ENCODE measurements around the gene TENM3. TPM values are rescaled to one million over a fixed set of nuclear protein-coding genes. Genes with fewer than 3 reads are reported as not detected.

TENM3 gene
- total and polyA plus RNA-seq, 7 experiments from 2014 or later = not detected

DNA sequence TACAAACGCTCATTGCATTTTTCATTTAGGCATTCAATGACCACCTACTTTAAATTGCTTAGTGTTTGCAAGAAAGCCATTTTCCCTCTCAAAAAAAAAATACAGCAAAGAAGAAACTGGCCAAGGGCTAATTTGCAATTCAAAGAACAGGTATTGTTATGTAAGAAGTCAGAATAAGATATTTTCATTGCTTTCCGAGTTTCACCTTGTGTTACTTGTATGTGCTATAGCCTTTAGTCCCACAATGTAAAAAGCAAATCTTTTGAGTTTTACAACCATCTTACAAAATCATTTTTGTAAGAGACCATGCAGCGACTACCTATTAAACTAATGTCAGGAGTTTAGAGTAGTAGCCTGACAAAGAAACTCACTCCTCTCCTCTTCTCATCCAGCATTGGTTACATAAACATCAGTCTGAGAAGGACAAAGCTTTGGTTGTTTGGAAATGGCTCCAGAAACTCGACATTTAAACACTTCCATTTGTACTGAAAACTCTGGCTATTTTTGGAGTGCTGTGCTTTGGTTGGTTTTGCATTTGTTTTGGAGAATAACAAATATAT lies 15.3 kb downstream of the TENM3 start:
- Histone ChIP-seq H3K27ac (ENCODE audit: low read depth, low read length) (no peak overlapping the region), H3K27me3 (ENCODE audit: control insufficient read depth in 2 of 2, insufficient read depth in 2 of 2, low read length in 2 of 2) (no peaks in the 10 kb centered on the region), H3K4me3 (ENCODE audit: low read length) (no peak overlapping the region), H3K36me3 (ENCODE audit: control insufficient read depth in 2 of 3, insufficient read depth in 3 of 3, low read length in 3 of 3) (no peaks in the 10 kb centered on the region), H3K4me1 (ENCODE audit: control insufficient read depth in 2 of 2, insufficient read depth in 2 of 2, low read length in 2 of 2) (no peaks in the 10 kb centered on the region), H3K9me3 (ENCODE audit: control insufficient read depth in 2 of 3, low read length in 3 of 3) (no peaks in the 10 kb centered on the region)
- no peaks in the 10 kb centered on the region for H3K4me1 Mint-ChIP-seq
- no peaks in the 10 kb centered on the region for H3K36me3 Mint-ChIP-seq
- peaks cover 0 to 6% (median 0%) of the 10 kb centered on the region in 5 donors for H3K27me3 Mint-ChIP-seq
- peaks cover 0 to 7% (median 2%) of the 10 kb centered on the region in 11 donors for H3K9me3 Mint-ChIP-seq
- intact Hi-C loops (cut with micrococcal nuclease) = no loop called here
- no peak for ATAC-seq
- ChIA-PET POLR2A (no interaction called here), CTCF (no interaction called here)
- no peak for DNase-seq
- H3K4me3 Mint-ChIP-seq = no peak overlapping the region
- H3K27ac Mint-ChIP-seq = no peak overlapping the region

DNA sequence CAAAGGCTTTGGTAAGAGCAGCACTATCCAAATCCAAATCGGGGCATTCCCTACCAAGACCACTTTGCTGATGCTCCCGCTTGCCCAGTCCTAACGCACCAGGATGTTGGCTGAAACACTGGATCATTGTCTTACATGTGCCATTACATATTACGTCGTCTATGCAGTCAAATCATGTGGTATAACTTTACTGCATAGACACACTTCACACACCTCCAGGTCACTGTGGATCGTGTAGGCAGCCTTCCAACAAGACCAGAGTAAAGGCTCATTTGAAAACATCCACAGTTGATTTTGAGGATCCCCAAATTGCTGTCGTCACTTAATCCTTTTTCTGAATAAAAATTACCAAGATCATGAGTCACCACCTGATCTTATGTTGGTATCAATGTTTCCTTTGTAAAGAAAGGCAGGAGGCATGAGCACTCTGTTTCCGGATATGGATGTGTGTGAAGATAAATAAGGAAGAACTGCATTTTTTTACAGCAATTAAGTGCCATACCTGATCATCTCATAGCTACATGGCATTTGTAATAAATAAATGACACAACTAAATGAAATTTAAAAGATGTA lies 18.5 kb downstream of the TENM3 start:
- Histone ChIP-seq H3K4me1 (ENCODE audit: control insufficient read depth in 2 of 2, insufficient read depth in 2 of 2, low read length in 2 of 2) (no peaks in the 10 kb centered on the region), H3K27ac (ENCODE audit: low read depth, low read length) (no peak overlapping the region), H3K27me3 (ENCODE audit: control insufficient read depth in 2 of 2, insufficient read depth in 2 of 2, low read length in 2 of 2) (no peaks in the 10 kb centered on the region), H3K9me3 (ENCODE audit: control insufficient read depth in 2 of 3, low read length in 3 of 3) (no peaks in the 10 kb centered on the region), H3K36me3 (ENCODE audit: control insufficient read depth in 2 of 3, insufficient read depth in 3 of 3, low read length in 3 of 3) (no peaks in the 10 kb centered on the region), H3K4me3 (ENCODE audit: low read length) (no peak overlapping the region)
- ChIA-PET CTCF (no interaction called here), POLR2A (no interaction called here)
- intact Hi-C loops (cut with micrococcal nuclease) = no loop called here
- no peak for ATAC-seq
- Mint-ChIP-seq H3K9me3 (peaks cover 0 to 7% (median 2%) of the 10 kb centered on the region in 11 donors), H3K36me3 (no peaks in the 10 kb centered on the region), H3K27ac (no peak overlapping the region), H3K4me3 (no peak overlapping the region), H3K27me3 (peaks cover 0 to 14% (median 0%) of the 10 kb centered on the region in 5 donors), H3K4me1 (no peaks in the 10 kb centered on the region)
- DNase-seq = no peak

DNA sequence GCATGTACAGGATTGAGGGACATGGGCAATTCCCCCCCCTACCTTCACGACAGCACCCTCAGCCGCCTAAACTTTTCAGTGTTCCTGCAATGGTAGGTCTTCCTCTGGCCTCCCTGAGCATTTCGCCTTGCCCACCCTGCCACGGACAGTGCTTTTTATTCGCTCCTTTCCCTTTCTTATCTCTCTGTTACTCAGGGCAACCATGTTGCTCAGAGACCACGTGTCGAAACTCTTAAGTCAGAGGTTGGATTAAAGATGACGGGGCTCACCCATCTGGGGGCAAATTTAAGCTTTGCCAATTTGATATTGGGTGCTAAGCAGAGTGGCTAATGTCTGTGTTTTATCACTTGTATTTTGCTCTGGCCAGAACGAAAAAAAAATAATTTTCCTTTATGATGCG lies 20.4 kb downstream of the TENM3 start:
- intact Hi-C loops (cut with micrococcal nuclease) = no loop called here
- no peak overlapping the region for H3K27ac ChIP-seq (ENCODE audit: low read depth, low read length)
- no peak overlapping the region for H3K27ac Mint-ChIP-seq
- DNase-seq (no peak), ATAC-seq (no peak)
- H3K36me3 Mint-ChIP-seq = no peaks in the 10 kb centered on the region
- H3K27me3 ChIP-seq (ENCODE audit: control insufficient read depth in 2 of 2, insufficient read depth in 2 of 2, low read length in 2 of 2) = no peaks in the 10 kb centered on the region
- no peaks in the 10 kb centered on the region for H3K9me3 ChIP-seq (ENCODE audit: control insufficient read depth in 2 of 3, low read length in 3 of 3)
- H3K36me3 ChIP-seq (ENCODE audit: control insufficient read depth in 2 of 3, insufficient read depth in 3 of 3, low read length in 3 of 3) = no peaks in the 10 kb centered on the region
- no peak overlapping the region for H3K4me3 ChIP-seq (ENCODE audit: low read length)
- POLR2A ChIA-PET = no interaction called here
- no peak overlapping the region for H3K4me3 Mint-ChIP-seq
- H3K4me1 ChIP-seq (ENCODE audit: control insufficient read depth in 2 of 2, insufficient read depth in 2 of 2, low read length in 2 of 2) = no peaks in the 10 kb centered on the region
- no peaks in the 10 kb centered on the region for H3K4me1 Mint-ChIP-seq
- CTCF ChIA-PET = no interaction called here
- peaks cover 0 to 7% (median 0%) of the 10 kb centered on the region in 5 donors for H3K27me3 Mint-ChIP-seq
- peaks cover 0 to 6% (median 0%) of the 10 kb centered on the region in 11 donors for H3K9me3 Mint-ChIP-seq

DNA sequence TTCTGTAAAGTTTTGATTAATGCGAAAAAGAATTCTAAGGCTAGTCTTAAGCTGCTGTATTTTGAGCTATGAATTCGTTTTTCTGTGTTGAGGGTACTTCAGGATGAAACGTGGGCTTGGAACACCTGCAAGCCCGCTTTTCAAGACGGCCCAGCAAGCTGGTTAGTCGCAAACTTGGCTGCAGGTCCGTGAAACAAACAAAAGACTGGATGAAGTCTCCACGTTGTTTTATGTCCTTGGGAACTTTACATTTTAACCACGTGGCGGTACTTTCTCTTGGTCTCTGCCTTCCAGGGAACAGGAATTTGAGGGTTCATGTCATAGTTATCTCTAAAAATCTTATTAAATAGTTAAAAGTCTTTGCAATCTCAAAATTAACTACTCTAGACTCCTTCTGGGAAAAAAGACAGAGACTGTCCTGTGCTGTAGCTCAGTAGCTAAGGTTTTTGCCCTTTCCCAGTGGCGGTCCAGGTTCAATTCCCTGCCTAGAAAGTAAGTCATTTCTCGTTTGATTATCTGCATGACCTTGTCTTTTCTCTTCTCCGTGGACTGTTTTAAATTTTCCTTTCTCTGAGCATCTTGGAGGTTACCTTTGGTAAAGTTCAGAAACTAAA lies 21.0 kb downstream of the TENM3 start:
- no peaks in the 10 kb centered on the region for H3K36me3 Mint-ChIP-seq
- ChIA-PET CTCF (no interaction called here), POLR2A (no interaction called here)
- H3K9me3 Mint-ChIP-seq = peaks cover 0 to 6% (median 0%) of the 10 kb centered on the region in 11 donors
- no peaks in the 10 kb centered on the region for H3K4me1 ChIP-seq (ENCODE audit: control insufficient read depth in 2 of 2, insufficient read depth in 2 of 2, low read length in 2 of 2)
- intact Hi-C loops (cut with micrococcal nuclease) = no loop called here
- H3K36me3 ChIP-seq (ENCODE audit: control insufficient read depth in 2 of 3, insufficient read depth in 3 of 3, low read length in 3 of 3) = no peaks in the 10 kb centered on the region
- peaks cover 0 to 7% (median 0%) of the 10 kb centered on the region in 5 donors for H3K27me3 Mint-ChIP-seq
- DNase-seq (no peak), ATAC-seq (no peak)
- H3K4me3 Mint-ChIP-seq = no peak overlapping the region
- H3K9me3 ChIP-seq (ENCODE audit: control insufficient read depth in 2 of 3, low read length in 3 of 3) = no peaks in the 10 kb centered on the region
- no peaks in the 10 kb centered on the region for H3K27me3 ChIP-seq (ENCODE audit: control insufficient read depth in 2 of 2, insufficient read depth in 2 of 2, low read length in 2 of 2)
- no peaks in the 10 kb centered on the region for H3K4me1 Mint-ChIP-seq
- no peak overlapping the region for H3K27ac Mint-ChIP-seq
- H3K27ac ChIP-seq (ENCODE audit: low read depth, low read length) = no peak overlapping the region
- H3K4me3 ChIP-seq (ENCODE audit: low read length) = no peak overlapping the region

DNA sequence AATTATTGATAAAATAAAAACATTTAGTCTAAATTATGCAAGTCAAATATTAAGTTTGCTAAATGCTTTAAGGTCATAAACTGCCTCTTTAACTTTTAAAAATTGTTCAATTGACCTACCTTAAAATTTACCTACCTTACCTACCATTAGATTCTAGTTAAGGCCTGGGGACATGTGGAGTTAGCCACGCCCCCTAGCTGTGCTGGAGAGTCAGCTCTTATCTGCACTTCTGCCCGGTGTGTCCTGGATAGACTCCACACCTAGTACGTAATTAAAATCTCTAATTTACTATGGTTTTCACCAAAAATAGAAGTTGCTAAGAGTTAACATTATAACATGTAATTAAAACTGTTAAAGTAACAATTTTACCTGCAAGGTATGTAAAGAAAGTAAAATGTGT lies 22.7 kb downstream of the TENM3 start:
- POLR2A ChIA-PET = no interaction called here
- ATAC-seq (no peak), DNase-seq (no peak)
- Mint-ChIP-seq H3K4me3 (no peak overlapping the region), H3K4me1 (no peaks in the 10 kb centered on the region), H3K9me3 (peaks cover 0 to 6% (median 0%) of the 10 kb centered on the region in 11 donors), H3K27me3 (peaks cover 0 to 7% (median 0%) of the 10 kb centered on the region in 5 donors), H3K36me3 (no peaks in the 10 kb centered on the region), H3K27ac (no peak overlapping the region)
- intact Hi-C loops (cut with micrococcal nuclease) = no loop called here
- Histone ChIP-seq H3K27ac (ENCODE audit: low read depth, low read length) (no peak overlapping the region), H3K4me1 (ENCODE audit: control insufficient read depth in 2 of 2, insufficient read depth in 2 of 2, low read length in 2 of 2) (no peaks in the 10 kb centered on the region), H3K36me3 (ENCODE audit: control insufficient read depth in 2 of 3, insufficient read depth in 3 of 3, low read length in 3 of 3) (no peaks in the 10 kb centered on the region), H3K27me3 (ENCODE audit: control insufficient read depth in 2 of 2, insufficient read depth in 2 of 2, low read length in 2 of 2) (no peaks in the 10 kb centered on the region), H3K9me3 (ENCODE audit: control insufficient read depth in 2 of 3, low read length in 3 of 3) (no peaks in the 10 kb centered on the region), H3K4me3 (ENCODE audit: low read length) (no peak overlapping the region)
- CTCF ChIA-PET = no interaction called here

DNA sequence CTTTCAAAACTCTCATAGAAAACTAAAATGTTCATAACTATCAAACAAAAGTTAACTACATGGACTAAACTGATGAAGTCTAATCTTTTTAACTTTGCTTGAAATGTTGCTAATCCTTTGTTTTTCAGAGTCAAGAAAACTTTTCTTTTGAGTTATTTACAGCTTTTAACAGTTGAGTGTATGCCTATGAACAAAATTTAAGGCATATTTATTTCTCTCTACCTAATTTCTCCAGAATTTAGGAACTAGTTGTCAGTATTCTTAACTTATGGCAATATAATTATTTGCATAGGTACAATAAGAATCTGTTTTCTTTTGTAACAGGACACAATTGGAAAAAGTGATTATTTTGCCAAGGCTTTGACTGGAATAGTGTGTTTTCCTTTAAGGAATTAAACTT lies 23.8 kb downstream of the TENM3 start:
- intact Hi-C loops (cut with micrococcal nuclease) = no loop called here
- Mint-ChIP-seq H3K4me1 (no peaks in the 10 kb centered on the region), H3K9me3 (peaks cover 0 to 6% (median 0%) of the 10 kb centered on the region in 11 donors), H3K27ac (no peak overlapping the region), H3K27me3 (peaks cover 0 to 14% (median 0%) of the 10 kb centered on the region in 5 donors), H3K4me3 (no peak overlapping the region), H3K36me3 (no peaks in the 10 kb centered on the region)
- ChIA-PET POLR2A (no interaction called here), CTCF (no interaction called here)
- DNase-seq (no peak), ATAC-seq (no peak)
- Histone ChIP-seq H3K4me3 (ENCODE audit: low read length) (no peak overlapping the region), H3K36me3 (ENCODE audit: control insufficient read depth in 2 of 3, insufficient read depth in 3 of 3, low read length in 3 of 3) (no peaks in the 10 kb centered on the region), H3K4me1 (ENCODE audit: control insufficient read depth in 2 of 2, insufficient read depth in 2 of 2, low read length in 2 of 2) (no peaks in the 10 kb centered on the region), H3K9me3 (ENCODE audit: control insufficient read depth in 2 of 3, low read length in 3 of 3) (no peaks in the 10 kb centered on the region), H3K27me3 (ENCODE audit: control insufficient read depth in 2 of 2, insufficient read depth in 2 of 2, low read length in 2 of 2) (no peaks in the 10 kb centered on the region), H3K27ac (ENCODE audit: low read depth, low read length) (no peak overlapping the region)

DNA sequence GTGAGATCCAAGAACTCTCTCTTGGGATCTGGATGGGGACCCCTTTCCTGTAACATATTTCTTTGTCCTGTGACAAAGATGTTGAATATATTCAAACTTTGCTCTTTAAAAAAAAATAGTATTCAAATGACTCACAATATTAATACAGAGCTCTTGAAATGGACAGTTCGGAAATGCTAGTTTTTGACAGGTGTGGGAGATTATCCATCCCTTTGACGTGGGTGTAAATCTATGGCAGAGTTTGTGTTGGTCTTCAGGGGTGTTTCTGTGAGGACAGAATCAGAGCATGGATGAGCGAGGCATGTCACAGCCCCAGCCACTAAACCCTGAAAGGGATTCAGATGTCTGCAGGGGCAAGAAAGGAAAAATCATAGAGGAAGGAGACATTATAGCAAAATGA lies 25.8 kb downstream of the TENM3 start:
- no peak overlapping the region for H3K27ac Mint-ChIP-seq
- H3K9me3 ChIP-seq (ENCODE audit: control insufficient read depth in 2 of 3, low read length in 3 of 3) = no peaks in the 10 kb centered on the region
- CTCF ChIA-PET = no interaction called here

More for the DNA sequence above, 25.8 kb downstream of the TENM3 start:
- POLR2A ChIA-PET = no interaction called here
- peaks cover 0 to 14% (median 0%) of the 10 kb centered on the region in 5 donors for H3K27me3 Mint-ChIP-seq
- no peak overlapping the region for H3K4me3 Mint-ChIP-seq
- H3K4me3 ChIP-seq (ENCODE audit: low read length) = no peak overlapping the region
- H3K4me1 Mint-ChIP-seq = no peaks in the 10 kb centered on the region
- DNase-seq = no peak
- H3K4me1 ChIP-seq (ENCODE audit: control insufficient read depth in 2 of 2, insufficient read depth in 2 of 2, low read length in 2 of 2) = no peaks in the 10 kb centered on the region
- H3K27me3 ChIP-seq (ENCODE audit: control insufficient read depth in 2 of 2, insufficient read depth in 2 of 2, low read length in 2 of 2) = no peaks in the 10 kb centered on the region
- no peaks in the 10 kb centered on the region for H3K36me3 Mint-ChIP-seq
- H3K9me3 Mint-ChIP-seq = peaks cover 0 to 8% (median 2%) of the 10 kb centered on the region in 11 donors
- intact Hi-C loops (cut with micrococcal nuclease) = no loop called here
- H3K27ac ChIP-seq (ENCODE audit: low read depth, low read length) = no peak overlapping the region
- ATAC-seq = no peak
- H3K36me3 ChIP-seq (ENCODE audit: control insufficient read depth in 2 of 3, insufficient read depth in 3 of 3, low read length in 3 of 3) = no peaks in the 10 kb centered on the region
